NCI-H2029 treated with DMSO at 0.1 percent for 48 hours (cell line): Measurements from ENCODE around the gene TSHZ2.
"Not testable (repeated sequence)": the region's sequence is repeated elsewhere in the genome, so short reads cannot be mapped to it uniquely, and the experiment has no call there.

Source experiments
- DNase-seq: peaks from one replicate; lab custom pipeline; 2025; lab: John Stamatoyannopoulos, UW

The TSHZ2 gene

DNA sequence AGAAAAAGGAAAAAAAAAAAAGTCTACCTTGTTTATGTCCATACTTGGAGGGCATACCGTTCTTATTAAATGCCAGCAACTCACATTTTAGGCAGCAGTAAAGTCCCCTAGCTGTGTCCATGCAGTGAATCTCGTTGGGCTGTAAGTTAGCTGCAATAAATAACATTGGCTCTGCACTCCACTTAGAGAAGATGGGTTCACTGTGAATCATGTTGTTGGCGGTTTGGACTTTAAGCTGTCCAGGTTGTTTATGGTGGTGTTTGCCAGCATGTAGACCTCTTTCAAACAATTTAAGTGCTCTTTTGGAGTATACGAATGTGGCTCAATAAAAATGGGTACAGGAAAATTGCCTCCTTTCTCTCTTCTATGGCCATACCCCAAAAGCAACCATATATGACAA is 494.1 kb downstream of the TSHZ2 start:
- DNase-seq, result no peak

DNA sequence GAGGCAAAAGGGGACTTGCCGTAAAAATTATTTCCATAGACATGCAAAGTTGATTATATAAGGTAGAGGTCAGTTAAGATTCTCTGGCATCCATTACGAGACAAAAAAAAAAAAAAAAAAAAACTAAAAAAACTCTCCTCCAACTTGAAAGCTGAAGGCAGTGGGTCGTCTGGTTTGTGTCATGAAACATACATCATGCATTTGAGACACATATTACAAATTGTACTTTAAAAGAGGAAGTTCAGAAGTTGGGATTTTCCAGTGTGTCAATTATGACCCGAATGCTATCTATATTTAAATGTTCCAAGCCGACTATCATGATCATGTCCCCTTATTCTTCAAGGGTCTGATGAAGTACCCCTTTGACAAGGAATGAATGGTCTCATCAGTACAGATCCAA is 496.4 kb downstream of the TSHZ2 start:
- DNase-seq, result no peak

DNA sequence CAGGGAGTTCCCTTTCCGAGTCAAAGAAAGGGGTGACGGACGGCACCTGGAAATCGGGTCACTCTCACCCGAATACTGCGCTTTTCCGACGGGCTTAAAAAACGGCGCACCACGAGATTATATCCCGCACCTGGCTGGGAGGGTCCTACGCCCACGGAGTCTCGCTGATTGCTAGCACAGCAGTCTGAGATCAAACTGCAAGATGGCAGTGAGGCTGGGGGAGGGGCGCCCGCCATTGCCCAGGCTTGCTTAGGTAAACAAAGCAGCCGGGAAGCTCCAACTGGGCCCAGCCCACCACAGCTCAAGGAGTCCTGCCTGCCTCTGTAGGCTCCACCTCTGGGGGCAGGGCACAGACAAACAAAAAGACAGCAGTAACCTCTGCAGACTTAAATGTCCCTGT is 500.7 kb downstream of the TSHZ2 start:
- not testable (repeated sequence) for DNase-seq

DNA sequence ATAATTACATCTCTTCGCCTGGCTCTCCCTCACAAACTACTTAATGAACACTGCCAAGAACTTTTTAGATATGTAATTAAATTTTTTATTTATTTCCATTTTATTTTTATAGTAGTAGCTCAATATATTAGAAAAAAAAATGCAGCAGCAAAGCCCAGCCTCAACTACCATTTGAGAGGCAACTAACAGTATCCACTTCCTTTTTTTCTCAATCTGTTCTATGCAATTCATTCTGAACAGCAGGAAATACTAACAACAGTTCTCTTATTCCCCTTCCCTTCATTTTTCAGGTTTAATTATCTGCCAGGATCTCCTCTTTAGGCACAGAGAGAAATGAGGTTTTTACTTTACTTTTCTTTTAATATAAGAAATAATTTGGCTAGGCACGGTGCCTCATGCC is 508.8 kb downstream of the TSHZ2 start:
- DNase-seq, result no peak

DNA sequence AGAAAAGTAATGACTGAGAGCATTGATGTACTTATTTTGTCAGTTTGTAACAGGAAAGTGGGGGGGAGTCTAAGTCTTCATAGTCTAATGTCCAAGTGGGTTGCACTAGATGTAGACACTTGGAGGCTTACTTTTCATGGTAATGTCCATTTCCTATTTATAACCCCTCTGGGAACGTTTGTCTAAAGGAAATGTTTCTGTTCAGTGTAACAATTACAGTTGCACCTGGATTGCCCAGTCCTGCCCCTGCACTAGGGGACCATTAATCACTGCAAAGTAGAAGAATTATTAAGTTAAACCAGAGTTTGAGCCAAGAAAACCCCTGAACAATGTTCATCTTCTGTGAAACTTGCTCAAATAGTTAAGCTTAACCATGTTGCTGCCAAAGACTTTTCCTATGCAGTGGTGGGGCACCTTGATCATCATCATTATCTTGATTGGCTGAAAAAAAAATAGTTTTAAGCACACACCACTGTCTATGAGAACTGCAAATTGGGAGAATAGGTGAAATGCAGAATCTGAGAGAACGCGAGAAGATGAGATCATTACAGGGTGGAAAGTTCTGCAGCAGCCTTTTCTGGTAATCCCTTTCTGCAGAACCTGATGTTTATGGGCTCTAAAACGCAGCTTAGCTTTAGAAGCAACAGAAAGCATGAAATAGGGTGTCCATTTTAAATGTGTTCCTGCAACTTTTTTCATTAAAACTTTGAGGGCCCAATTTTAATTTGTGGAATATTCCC is 515.5 kb downstream of the TSHZ2 start:
- no peak for DNase-seq

DNA sequence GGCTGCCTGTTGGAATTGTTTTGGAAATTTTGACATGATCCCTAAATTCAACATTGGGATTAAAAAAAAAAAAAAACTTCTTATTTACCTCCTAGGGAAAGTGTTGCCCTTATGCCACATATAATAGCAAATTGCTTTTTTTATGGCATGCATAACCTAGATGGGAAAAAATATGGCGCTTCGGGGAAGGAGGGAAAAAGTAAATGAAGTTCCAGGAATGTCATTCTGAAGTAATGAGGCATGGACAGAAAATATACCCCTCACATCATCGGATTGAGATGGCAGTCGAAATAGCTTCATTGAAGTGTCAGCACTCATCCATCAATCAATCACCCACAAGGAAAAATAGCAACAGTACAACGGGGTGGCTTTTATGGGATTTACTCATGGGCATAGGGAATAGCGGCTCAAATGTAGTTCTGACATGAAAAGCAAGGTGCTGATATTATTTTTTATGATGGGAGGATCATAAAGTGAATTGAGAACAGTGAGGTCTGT is 516.7 kb downstream of the TSHZ2 start:
- no peak for DNase-seq

DNA sequence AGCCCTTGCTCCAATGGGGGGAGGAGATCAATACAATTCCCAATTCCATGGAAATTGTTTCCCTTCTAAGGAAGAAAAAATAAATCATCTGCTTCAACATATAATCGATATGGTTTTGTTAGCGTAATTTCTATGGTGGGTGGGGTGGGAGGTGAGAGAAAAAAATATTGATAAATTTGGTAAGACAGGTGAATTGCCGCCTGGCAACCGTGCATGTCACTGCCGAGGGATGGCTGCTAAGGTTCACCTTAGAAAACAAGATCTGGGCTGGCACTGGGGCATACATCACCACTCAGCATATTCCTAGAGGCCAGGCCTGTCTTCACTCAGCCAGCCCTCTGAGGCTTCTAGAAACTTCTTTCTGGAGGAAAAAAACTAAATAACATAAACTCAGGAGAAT is 517.4 kb downstream of the TSHZ2 start:
- no peak for DNase-seq

DNA sequence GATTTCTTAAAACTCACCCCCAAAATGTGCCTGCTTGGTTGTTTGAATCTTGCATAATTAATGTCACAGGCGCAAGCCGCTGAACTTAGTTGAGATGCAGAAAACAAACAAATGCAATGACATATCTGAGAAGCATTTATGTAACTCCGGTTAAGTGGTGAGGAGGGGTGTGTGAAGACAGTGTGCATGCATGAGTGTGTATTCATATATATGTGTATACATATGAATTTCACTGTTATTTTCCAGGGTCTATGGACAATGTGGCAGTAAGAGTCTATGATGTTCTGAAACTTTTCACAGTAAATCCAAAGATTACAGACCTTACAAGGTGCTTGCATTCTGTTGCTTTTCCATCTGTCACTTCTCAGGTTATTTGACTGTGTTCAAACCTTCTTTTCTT is 518.5 kb downstream of the TSHZ2 start:
- DNase-seq, result no peak

DNA sequence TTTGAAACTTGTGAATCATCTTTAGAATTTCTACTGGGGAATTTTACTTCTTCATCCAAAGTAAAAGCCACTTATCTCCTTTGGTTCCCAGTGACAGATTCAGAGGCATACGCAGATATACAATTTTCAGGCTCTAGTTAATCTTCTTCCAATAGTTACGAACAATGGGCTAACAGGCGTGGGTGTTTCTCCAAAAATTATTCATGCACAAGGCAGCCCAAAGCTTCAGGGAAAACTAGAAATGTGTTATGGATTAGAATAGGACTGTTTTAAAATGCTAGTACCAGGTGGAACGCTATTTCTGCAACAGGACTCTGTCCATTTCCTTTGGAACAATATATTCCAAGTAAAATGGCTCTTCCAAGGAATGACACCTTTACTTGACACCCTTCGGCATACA is 519.3 kb downstream of the TSHZ2 start:
- no peak for DNase-seq

DNA sequence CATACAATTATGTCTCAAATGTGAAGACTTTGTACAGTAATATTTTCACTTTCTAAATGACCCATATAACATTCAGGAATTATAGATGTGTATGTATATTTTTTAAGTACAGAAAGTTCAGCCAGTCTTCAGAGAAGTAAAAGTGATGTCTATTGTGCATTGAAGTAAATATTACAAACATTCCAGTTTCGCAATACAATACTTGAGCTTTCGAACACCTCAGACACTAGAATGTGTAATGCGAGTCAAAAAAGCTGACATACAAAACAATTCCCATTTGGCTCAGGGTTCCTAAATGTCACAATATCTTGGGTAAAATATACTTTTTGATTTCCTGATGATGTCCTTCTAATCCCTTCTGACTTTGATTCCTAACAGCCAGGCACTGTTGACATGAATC is 520.1 kb downstream of the TSHZ2 start:
- DNase-seq, result no peak

DNA sequence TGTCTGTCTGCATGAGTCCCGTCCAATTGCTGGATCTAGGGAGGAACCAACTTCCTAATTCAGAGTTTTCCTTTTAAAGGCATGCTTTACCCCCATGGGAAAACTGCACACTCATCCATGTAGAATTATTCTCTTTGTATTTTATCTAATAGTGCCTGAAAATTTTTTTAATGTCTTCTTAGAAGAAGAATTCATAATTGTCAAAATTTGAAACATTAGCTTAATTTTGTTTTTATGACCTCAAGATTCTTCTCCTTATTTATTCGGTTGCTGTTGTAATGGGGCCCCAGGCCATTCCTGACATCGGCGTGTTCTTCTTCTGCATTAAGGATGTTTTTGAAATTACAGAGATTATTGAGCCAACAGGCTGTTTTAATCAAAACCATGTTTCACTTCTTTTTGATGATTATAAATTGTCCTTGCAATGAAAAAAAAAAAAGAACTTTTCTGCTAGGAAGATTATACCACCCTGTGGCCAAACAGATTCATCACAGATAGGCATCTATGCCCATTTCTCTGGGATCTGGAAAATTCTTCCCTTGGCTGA is 521.2 kb downstream of the TSHZ2 start:
- no peak for DNase-seq

DNA sequence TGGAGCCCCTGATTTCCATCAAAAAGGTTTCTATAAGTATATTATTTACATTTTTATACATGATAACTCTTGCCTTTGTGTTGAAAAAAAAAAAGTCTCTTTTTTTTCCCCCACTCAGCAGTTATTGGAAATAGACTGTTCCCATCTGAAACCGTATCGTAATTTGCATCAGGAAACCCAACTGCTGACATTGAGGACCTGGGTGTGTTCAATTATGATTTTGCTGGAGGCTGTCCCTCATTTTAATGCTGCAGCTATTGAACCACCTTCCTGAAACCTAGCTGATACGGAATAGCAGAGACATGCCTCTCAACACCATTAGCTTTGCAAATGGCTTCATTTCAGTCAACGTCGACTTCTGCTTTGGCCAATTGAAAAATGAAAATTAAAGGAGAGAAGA is 522.6 kb downstream of the TSHZ2 start:
- DNase-seq, result no peak

DNA sequence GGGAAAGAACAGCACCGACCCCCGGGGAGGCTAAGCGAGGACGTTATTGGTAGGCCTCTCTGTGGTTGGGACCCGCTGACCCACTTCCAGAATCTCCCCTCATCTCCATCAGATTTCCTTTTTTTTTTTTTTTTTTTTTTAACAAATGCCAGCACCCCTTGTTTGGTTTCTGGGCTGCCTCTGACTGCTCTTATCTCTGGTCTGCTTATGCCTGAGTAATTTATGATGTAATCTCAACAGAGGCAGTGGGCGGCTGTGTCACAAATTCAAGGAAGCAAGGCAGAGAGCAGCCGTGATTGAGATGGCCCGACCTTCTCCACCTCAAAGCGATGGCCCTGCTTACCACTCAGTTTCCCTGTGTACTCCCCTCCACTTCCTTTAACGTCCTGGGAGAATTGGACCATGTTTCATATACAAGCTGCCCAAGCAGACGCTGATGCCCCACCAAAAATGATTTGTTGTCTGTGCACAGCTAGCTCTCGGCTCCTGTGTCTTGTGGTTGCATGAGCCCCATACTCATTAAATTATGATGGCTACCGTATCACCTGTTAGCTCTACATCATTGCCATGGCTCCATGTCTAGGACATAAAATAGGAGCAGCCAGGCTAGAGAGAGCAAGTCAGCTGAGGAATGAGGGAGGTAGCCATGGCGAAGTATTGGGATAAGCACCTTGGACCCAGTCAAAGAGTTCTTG is 523.4 kb downstream of the TSHZ2 start:
- no peak for DNase-seq

DNA sequence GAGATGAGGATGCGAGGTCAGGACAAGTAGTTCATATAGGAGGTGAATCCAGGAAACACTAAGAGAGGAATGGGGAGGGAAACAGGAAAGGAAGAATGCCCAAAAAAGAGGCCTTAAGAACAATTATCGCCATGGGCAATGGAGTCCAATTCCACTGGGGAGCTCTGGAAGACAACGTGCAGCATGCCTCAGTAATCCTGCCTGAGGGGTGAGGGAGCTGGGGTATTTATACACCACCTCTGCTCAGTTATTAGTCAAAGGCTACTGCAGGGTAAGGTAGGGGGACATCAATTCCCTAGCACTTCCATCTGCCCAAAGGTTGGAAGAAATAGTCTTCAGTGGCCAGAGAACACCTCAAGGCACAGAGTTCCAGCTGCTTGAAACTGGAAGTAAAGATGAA is 525.1 kb downstream of the TSHZ2 start:
- DNase-seq, result no peak

DNA sequence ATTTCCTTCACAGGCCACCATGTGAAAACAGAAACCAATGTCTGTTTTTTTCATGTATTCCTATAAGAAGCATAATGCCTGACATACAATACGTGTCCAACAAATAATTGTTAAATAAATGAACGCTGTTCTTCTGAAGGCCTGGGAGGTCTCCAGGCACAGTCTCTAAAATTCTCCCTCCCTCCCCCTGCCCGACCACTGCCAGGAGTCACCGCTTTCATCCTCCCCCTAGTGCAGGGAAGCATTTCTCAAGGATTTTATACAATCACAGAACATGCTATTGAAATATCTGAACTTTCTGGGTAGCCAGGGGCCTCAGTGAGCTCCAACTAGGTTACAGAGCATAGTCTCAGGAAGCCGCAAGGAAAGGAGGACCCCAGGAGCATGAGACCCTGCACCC is 526.2 kb downstream of the TSHZ2 start:
- no peak for DNase-seq

DNA sequence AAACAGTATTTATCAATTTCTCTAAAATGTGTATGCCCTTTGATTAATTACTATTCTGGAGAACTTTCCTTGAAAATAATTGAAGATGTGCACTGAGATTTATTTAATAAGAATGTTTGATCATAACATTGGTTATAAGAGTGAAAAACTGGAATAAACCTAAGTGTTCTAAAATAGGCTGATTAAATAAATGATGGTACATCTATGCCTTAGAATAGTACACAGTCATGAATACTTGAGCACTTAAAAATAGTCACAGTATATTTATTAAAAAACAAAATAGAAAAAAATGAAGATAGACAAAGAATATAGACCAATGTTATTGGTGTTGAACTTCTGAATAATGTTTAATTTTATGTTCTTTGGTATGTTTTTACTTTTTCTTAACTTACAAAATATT is 528.5 kb downstream of the TSHZ2 start:
- no peak for DNase-seq

DNA sequence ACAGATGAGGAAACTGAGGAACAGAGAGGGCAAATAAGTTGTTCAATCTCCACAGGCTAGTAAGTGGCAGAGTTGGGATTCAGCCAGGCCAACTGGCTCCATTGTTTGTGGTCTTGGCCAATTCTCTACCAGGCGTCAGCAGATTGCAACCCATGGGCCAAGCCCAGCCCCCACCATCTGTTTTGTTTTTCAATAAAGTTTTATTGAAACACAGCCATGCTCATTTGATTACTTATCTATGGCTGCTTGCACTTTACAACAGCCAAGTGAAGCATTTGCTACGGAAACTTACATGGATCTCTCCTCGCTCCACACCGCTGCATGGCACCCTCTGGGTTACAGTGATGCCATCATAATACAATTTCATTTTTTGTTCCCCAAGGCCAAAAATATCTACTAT is 530.7 kb downstream of the TSHZ2 start:
- DNase-seq, result no peak

DNA sequence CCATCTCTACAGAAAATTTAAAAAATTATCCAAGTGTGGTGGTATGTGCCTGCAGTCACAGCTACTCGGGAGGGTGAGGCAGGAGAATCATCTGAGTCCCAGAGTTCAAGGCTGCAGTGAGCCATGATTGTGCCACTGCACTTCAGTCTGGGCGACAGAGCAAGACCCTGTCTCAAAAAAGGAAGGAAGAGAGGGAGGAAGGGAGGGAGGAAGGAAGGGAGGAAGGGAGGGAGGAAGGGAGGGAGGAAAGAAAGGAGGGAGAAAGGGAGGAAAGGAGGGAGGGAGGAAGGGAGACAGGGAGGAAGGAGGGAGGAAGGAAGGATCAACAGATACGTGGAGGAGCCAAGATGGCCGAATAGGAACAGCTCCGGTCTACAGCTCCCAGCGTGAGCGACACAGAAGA is 531.4 kb downstream of the TSHZ2 start:
- DNase-seq, result no peak

DNA sequence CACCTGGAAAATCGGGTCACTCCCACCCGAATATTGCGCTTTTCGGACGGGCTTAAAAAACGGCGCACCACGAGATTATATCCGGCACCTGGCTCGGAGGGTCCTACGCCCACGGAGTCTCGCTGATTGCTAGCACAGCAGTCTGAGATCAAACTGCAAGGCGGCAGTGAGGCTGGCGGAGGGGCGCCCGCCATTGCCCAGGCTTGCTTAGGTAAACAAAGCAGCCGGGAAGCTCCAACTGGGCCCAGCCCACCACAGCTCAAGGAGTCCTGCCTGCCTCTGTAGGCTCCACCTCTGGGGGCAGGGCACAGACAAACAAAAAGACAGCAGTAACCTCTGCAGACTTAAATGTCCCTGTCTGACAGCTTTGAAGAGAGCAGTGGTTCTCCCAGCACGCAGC is 531.9 kb downstream of the TSHZ2 start:
- DNase-seq, result not testable (repeated sequence)

DNA sequence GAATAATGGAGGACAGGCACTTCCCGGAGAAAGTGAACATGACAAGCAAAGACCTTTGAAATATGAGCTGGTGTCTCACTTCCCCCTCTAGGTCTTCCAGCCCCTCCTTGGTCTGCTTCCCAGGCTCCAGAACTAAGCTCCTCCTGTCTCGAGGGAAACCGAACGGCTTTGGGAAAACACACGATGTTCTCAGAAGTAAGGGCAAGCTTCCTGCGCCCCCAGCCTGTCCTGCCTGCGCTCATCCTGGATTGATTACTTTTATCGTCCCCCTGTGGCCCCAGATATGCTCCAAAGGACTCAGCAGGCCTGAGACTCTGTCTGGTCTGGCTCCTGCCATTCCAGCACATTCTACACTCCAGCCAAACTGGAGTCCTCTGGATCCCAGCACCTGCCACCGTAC is 538.1 kb downstream of the TSHZ2 start:
- DNase-seq, result no peak

DNA sequence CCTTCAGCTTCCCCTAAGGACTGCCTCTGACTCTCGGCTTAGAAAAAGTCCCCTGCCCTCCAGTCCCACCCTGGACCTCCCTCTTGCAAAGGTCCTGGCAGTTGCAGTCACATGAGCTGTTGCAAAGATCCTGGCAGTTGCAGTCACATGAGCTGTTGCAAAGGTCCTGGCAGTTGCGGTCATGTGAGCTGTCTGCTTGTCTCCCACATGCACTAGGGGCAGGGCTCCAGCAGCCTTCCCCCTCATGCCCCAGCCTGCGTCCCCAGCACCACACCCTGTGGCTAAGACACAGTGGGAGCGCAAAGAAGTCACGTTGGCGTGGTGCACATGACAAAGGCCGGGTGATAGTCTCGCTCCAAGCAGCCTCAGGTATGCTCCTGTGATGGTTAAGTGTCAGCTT is 538.5 kb downstream of the TSHZ2 start:
- no peak for DNase-seq

DNA sequence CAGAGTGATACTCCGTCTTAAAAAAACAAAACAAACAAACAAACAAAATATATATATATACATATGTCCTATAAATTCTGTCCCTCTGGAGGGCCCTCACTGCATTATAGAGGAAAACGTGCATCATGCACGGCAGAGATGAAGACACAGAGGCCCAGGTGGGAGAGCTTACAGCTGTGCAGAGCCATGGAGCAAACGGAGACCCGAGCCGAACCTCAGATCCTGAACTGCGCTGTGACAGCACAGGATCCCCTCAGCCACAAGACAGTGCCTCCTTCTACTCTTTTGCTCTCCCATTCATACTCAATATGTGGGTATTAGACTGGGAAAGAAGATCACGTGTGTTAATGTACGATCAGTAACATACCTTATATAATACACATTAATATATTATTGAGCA is 539.9 kb downstream of the TSHZ2 start:
- DNase-seq, result no peak

DNA sequence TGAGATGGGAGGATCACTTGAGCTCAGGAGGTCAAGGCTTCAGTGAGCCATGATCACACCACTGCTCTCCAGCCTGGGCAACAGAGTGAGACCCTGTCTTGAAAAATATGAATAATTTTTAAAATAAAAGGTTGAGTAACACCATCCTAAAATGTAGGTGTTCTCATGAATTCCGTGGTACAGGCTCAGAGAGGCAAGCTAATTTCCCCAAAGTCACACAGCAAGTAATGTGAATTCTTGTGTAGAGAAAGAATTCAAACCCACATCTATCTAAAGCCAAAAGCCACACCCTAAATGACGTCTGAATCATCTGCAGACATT is 541.0 kb downstream of the TSHZ2 start:
- no peak for DNase-seq
